Mucosa of stomach (tissue), 1 donor: ENCODE results near the gene TMEM63C.
"Not testable (repeated sequence)": the region's sequence is repeated elsewhere in the genome, so short reads cannot be mapped to it uniquely, and the experiment has no call there.

Experiments
- H3K27me3 ChIP-seq: one replicate; pipeline ENCODE4 v1.7.0; 2013; ENCODE audit warnings: mild to moderate bottlenecking, low read length; ENCODE audit not compliant: control insufficient read depth, insufficient read depth
- H3K36me3 ChIP-seq: one replicate; pipeline ENCODE4 v1.7.0; 2013; ENCODE audit warnings: low read length; ENCODE audit not compliant: control insufficient read depth, insufficient read depth
- H3K4me1 ChIP-seq: one replicate; pipeline ENCODE4 v1.7.0; 2013; ENCODE audit warnings: mild to moderate bottlenecking, low read length; ENCODE audit not compliant: control insufficient read depth, insufficient read depth
- H3K4me3 ChIP-seq: one replicate; pipeline ENCODE4 v1.7.0; 2013; ENCODE audit warnings: low read length
- H3K9ac ChIP-seq: one replicate; pipeline ENCODE4 v1.7.0; 2013; ENCODE audit warnings: mild to moderate bottlenecking, low read length, moderate library complexity
- H3K9me3 ChIP-seq: one replicate; pipeline ENCODE4 v1.7.0; 2013; ENCODE audit warnings: mild to moderate bottlenecking, low read length, moderate library complexity; ENCODE audit not compliant: control insufficient read depth
- donor health status: Pancreatic carcinoma.

TMEM63C gene

DNA sequence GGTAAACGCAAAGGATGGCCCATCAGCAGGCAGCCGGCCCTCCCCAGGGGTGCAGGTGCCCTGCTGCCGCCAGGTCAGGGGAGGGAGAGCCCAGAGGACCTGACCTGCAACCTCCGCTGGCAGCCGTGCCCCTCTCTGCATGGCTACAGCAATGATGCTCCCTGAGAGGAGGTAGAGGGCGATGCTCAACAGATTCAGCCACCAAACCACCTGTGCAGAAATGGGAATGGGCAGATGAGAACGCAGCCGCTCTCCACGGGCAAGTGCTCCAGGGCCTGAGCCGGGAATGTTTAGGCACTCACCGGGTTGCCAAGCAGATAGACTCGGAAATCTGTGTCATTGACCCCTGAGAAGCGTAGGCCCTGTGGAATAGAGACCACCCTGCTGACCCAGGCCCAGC lies 98.1 kb downstream of the TMEM63C start:
- Histone ChIP-seq H3K9me3 (no peaks in the 10 kb centered on the region), H3K4me3 (no peak overlapping the region), H3K27me3 (no peaks in the 10 kb centered on the region), H3K9ac (no peak overlapping the region), H3K36me3 (no peaks in the 10 kb centered on the region), H3K4me1 (no peaks in the 10 kb centered on the region)

DNA sequence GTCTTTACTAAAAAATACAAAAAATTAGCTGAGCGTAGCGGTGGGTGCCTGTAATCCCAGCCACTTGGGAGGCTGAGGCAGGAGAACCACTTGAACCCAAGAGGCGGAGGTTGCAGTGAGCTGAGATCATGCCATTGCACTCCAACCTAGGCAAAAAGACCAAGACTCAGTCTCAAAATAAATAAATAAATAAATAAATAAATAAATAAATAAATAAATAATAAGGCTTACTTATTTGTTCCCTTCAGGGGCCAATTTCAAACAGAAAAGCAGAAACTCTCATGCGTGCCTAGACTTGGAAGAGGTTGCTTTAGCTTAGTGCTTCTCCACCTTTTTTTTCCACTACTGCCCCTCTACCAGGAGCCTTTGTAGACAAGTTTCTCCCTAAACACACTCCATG lies 99.3 kb downstream of the TMEM63C start:
- H3K4me3 ChIP-seq, H3K4me1 ChIP-seq, H3K27me3 ChIP-seq, H3K36me3 ChIP-seq, H3K9me3 ChIP-seq, H3K9ac ChIP-seq: not testable (repeated sequence)

GRCh38 chr14:77281852-77282410 lies 100.3 kb downstream of the TMEM63C start:
- Histone ChIP-seq H3K9me3 (no peaks in the 10 kb centered on the region), H3K27me3 (no peaks in the 10 kb centered on the region), H3K4me1 (no peaks in the 10 kb centered on the region), H3K9ac (no peak overlapping the region), H3K4me3 (no peak overlapping the region), H3K36me3 (no peaks in the 10 kb centered on the region)

DNA sequence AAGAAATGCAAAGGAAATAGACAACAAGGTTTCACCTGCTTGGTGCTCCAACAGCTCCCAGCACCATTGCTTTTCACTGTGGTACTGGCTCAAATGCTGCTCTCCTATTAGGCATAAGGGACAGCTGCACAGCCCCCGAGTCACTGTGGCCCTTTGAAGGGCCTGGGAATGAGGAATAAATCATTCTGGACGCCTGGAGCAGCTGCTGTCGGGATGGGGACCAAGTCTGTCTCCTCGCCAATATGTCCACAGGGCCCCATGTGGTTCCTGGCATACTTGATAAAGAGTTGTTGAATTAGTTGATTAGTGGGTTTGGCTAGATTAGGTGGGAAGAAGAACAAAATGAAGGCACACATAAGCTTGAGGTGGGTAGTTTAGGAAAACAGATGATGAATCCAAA lies 102.5 kb downstream of the TMEM63C start:
- Histone ChIP-seq H3K36me3 (no peaks in the 10 kb centered on the region), H3K9ac (no peak overlapping the region), H3K4me1 (no peaks in the 10 kb centered on the region), H3K4me3 (no peak overlapping the region), H3K9me3 (no peaks in the 10 kb centered on the region), H3K27me3 (no peaks in the 10 kb centered on the region)

DNA sequence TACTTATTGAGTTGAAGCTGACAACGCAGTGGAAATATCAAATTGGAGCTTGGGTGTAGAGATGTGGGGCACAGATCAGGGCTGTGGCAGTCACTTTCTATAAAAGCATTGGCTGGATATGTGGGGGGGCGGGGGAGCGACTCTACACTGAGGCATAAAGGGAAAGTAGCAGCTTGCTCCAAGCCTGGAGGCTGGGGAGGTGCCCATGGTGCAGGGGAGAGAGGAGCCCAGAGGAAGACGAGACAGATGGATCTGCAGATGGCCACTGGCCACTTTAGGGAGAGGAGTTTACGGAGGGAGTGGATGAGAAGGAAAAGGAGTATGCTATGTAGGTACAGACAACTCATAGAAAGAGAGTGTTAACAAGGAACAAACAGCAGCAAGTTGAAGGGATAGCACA lies 102.9 kb downstream of the TMEM63C start:
- Histone ChIP-seq H3K9ac (no peak overlapping the region), H3K9me3 (no peaks in the 10 kb centered on the region), H3K36me3 (no peaks in the 10 kb centered on the region), H3K4me3 (no peak overlapping the region), H3K4me1 (no peaks in the 10 kb centered on the region), H3K27me3 (no peaks in the 10 kb centered on the region)

GRCh38 chr14:77286576-77286975 lies 105.0 kb downstream of the TMEM63C start:
- no peaks in the 10 kb centered on the region for H3K27me3 ChIP-seq
- no peak overlapping the region for H3K4me3 ChIP-seq
- H3K9me3 ChIP-seq = no peaks in the 10 kb centered on the region
- no peaks in the 10 kb centered on the region for H3K4me1 ChIP-seq
- no peak overlapping the region for H3K9ac ChIP-seq
- H3K36me3 ChIP-seq = no peaks in the 10 kb centered on the region

GRCh38 chr14:77290705-77291104 lies 109.1 kb downstream of the TMEM63C start:
- no peaks in the 10 kb centered on the region for H3K4me1 ChIP-seq
- no peaks in the 10 kb centered on the region for H3K27me3 ChIP-seq
- no peaks in the 10 kb centered on the region for H3K36me3 ChIP-seq
- no peak overlapping the region for H3K4me3 ChIP-seq
- no peaks in the 10 kb centered on the region for H3K9me3 ChIP-seq
- no peak overlapping the region for H3K9ac ChIP-seq

GRCh38 chr14:77296155-77296554 lies 114.6 kb downstream of the TMEM63C start:
- Histone ChIP-seq H3K36me3 (no peaks in the 10 kb centered on the region), H3K27me3 (no peaks in the 10 kb centered on the region), H3K9ac (no peak overlapping the region), H3K4me3 (no peak overlapping the region), H3K9me3 (no peaks in the 10 kb centered on the region), H3K4me1 (peaks cover 14% of the 10 kb centered on the region)

DNA sequence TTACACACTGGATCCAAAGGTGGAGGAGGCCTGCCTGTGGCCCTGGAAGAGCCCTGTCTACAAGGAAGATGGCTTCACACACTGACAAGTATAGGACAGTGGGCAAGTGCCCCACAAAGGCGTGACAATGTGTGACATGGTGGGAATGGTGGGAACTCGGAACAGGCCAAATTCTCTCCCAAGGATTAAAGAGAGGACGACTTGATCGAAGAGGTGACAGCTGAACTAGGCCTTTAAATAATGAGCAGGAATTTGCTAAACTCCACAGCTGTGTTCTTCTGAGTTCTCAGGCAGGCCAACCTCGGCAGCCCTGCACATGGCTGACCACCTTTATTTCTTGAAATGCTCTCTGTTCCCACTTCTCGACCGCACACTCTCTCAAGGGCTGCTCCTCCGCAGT lies 115.3 kb downstream of the TMEM63C start:
- Histone ChIP-seq H3K9ac (no peak overlapping the region), H3K4me1 (peaks cover 18% of the 10 kb centered on the region), H3K4me3 (no peak overlapping the region), H3K9me3 (no peaks in the 10 kb centered on the region), H3K27me3 (no peaks in the 10 kb centered on the region), H3K36me3 (no peaks in the 10 kb centered on the region)

- Histone ChIP-seq H3K9ac (no peak overlapping the region), H3K27me3 (no peaks in the 10 kb centered on the region), H3K36me3 (no peaks in the 10 kb centered on the region)
Observed at GRCh38 chr14:77299771-77300170, 118.2 kb downstream of the TMEM63C start.

DNA sequence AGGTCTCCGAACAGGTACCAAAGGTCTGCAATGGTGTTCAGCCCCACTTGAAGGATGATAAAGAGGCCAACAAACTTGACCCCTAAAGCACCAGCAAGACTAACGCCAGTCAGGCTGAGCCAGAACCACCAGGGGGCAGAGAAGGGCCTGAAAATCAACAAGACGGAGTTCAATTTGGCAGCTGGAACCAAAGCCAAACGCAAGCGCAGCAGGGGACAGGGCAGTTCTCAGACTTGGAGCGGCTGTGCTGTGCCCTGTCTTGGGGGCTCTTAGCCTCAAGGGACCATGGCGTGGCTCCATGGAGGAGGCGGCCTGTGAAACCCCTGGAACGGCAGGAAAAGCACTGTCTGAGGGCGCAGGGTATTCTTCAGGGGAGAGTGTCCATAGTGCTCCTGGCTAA lies 119.5 kb downstream of the TMEM63C start:
- H3K4me1 ChIP-seq = peaks cover 29% of the 10 kb centered on the region
- H3K9ac ChIP-seq = no peak overlapping the region
- H3K4me3 ChIP-seq = no peak overlapping the region
- no peaks in the 10 kb centered on the region for H3K36me3 ChIP-seq
- H3K27me3 ChIP-seq = no peaks in the 10 kb centered on the region
- H3K9me3 ChIP-seq = no peaks in the 10 kb centered on the region

More at GRCh38 chr14:77299771-77300170, 118.2 kb downstream of the TMEM63C start:
- H3K9me3 ChIP-seq = no peaks in the 10 kb centered on the region
- peaks cover 29% of the 10 kb centered on the region for H3K4me1 ChIP-seq
- H3K4me3 ChIP-seq = no peak overlapping the region

DNA sequence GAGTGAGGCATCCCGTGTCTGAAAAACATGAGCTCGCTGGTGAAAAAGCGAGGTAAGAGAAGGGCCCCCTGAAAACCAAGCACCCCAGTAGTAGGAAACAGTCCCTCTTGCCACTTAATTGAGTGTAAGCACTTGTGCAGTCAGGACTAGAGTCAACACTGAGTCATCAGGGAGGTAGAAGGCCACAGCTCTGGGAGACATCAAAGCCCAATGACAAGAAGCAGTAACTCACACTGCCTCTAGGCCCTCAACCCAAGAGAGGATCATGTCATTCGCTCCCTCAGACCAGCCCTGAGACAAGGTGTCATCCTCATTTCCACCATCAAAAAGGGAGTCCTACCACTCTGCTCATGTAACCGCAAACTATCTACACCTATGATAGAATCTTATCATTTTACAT lies 121.3 kb downstream of the TMEM63C start:
- H3K27me3 ChIP-seq = no peaks in the 10 kb centered on the region
- H3K9me3 ChIP-seq = no peaks in the 10 kb centered on the region
- H3K4me3 ChIP-seq = no peak overlapping the region
- H3K36me3 ChIP-seq = no peaks in the 10 kb centered on the region
- H3K4me1 ChIP-seq = peaks cover 29% of the 10 kb centered on the region
- H3K9ac ChIP-seq = no peak overlapping the region
